Esophagus squamous epithelium (tissue), 5 donors: ENCODE results near the gene MAN1B1. TPM values are rescaled to one million over a fixed set of nuclear protein-coding genes. Genes with fewer than 3 reads are reported as not detected.

Experiments
- DNase-seq: peaks from one replicate; lab custom pipeline; 2025; lab: John Stamatoyannopoulos, UW
- H3K27ac ChIP-seq, 4 donors: fragments of 200-600 bp; sonication (generic); one replicate each; pipeline ENCODE4 v1.5.1; 2016 to 2019; ENCODE audit warnings: mild to moderate bottlenecking in 1 of 4
- H3K27me3 ChIP-seq, 4 donors: fragments of 200-600 bp; sonication (generic); 1 replicate in 3 of 4; 2 replicates in 1 of 4; pipeline versions ENCODE4 v1.5.1 to v1.6.0; 2017 to 2021; ENCODE audit warnings: antibody characterized with exemption in 1 of 4
- H3K36me3 ChIP-seq, 3 donors: fragments of 200-600 bp; sonication (generic); one replicate each; pipeline ENCODE4 v1.5.1; 2016 to 2019
- H3K4me1 ChIP-seq, 3 donors: fragments of 200-600 bp; sonication (generic); one replicate each; pipeline ENCODE4 v1.5.1; 2017 to 2019
- H3K4me3 ChIP-seq, 4 donors: fragments of 200-600 bp; sonication (generic); 1 replicate in 3 of 4; 2 replicates in 1 of 4; pipeline ENCODE4 v1.5.1; 2016 to 2019; ENCODE audit warnings: mild to moderate bottlenecking in 2 of 4, moderate library complexity in 1 of 4
- H3K9me3 ChIP-seq, 3 donors: fragments of 200-600 bp; sonication (generic); one replicate each; pipeline ENCODE4 v1.5.1; 2016 to 2019
- POLR2A ChIP-seq, 4 donors: fragments of 450-650 bp; IDR thresholded peaks; one replicate each; pipeline ENCODE4 v1.6.1; 2017; ENCODE audit warnings: antibody characterized with exemption in 4 of 4, mild to moderate bottlenecking in 4 of 4, moderate library complexity in 3 of 4
- WGBS, 2 donors: methylation state at CpG; one replicate each; pipeline ENCODE4 v1.1.5; 2018; 5-methylcytosine and 5-hydroxymethylcytosine counted together
- intact Hi-C: fragments of 100-400 bp; cut with DNase I; formaldehyde crosslinking; loops from one replicate; pipeline ENCODE4 v1.15.0; 2022
- total RNA-seq, 4 donors: library from RNA; depleted of rRNA; stranded (reverse); fragments of >200 nt; gene quantifications; one replicate each; pipeline ENCODE4 v1.1.0, GENCODE V29; 2016
- TF ChIP-seq, protein P1 (sequence below), 6 experiments: fragments of 450-650 bp in 4 of 6; fragments of 200-600 bp in 2 of 6; sonication (generic) in 2 of 6; IDR thresholded peaks; one replicate each; pipeline ENCODE4 v1.5.1; 2016 to 2019; ENCODE audit warnings: antibody characterized with exemption in 6 of 6, mild to moderate bottlenecking in 4 of 6, moderate library complexity in 4 of 6
- donor health status: DM: yes; HTN: yes; CAD: no.

MAN1B1 gene
- total RNA-seq, 4 donors from 2014 or later, result 25.6 to 50.9 (median 39.4) TPM

DNA sequence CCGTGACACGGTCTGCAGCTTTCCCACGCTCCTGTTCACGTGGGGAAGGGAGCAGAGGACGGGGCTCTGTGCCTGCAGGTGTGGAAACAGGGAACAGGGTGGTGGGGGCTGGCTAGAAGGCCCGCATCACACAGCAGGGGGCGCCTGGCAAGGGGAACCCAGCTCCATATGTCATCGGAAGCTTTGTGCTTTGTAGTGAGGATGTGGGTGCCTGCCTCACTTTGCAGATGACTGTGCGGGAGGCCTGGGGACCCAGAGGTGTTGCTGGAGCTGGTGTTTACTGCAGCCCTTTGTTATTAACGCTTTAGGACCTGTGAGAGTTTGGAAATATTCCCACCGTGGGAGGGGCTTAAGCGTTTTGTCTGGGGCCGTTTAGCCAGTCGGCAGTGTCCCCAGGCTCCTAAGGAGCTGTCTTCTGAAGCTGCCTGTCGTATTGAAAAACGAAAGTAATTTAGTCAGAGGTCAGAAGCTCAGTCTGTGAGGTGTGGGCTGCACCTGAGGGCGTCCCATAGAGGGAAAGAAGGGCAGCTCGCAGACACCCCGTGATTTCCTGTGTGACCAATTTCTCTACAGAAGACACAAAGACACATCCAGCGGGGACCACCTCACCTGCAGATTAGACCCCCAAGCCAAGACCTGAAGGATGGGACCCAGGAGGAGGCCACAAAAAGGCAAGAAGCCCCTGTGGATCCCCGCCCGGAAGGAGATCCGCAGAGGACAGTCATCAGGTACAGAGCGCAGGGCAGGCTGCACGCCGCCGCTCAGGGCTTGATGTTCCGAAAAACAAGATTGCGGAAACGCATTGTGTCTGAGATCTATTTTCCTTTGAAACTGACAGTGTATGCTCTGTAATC, 9.1 kb downstream of the MAN1B1 start:
- H3K27ac ChIP-seq, result peak overlapping the region in 2 of 4 donors; percentile 21 to 29
- no peaks in the 10 kb centered on the region for H3K4me1 ChIP-seq
- H3K27me3 ChIP-seq, result no peaks in the 10 kb centered on the region
- H3K36me3 ChIP-seq, result peaks cover 9 to 98% (median 36%) of the 10 kb centered on the region in 3 donors
- intact Hi-C loops, result no loop called here
- WGBS, 2 donors, result 67 to 72% methylated on average over 23 to 28 of the region's 30 CpGs
- peak overlapping the region in 1 of 4 donors; percentile 15 for H3K4me3 ChIP-seq
- H3K9me3 ChIP-seq, result no peaks in the 10 kb centered on the region
- no peak for DNase-seq
- TF ChIP-seq, protein P1, sequence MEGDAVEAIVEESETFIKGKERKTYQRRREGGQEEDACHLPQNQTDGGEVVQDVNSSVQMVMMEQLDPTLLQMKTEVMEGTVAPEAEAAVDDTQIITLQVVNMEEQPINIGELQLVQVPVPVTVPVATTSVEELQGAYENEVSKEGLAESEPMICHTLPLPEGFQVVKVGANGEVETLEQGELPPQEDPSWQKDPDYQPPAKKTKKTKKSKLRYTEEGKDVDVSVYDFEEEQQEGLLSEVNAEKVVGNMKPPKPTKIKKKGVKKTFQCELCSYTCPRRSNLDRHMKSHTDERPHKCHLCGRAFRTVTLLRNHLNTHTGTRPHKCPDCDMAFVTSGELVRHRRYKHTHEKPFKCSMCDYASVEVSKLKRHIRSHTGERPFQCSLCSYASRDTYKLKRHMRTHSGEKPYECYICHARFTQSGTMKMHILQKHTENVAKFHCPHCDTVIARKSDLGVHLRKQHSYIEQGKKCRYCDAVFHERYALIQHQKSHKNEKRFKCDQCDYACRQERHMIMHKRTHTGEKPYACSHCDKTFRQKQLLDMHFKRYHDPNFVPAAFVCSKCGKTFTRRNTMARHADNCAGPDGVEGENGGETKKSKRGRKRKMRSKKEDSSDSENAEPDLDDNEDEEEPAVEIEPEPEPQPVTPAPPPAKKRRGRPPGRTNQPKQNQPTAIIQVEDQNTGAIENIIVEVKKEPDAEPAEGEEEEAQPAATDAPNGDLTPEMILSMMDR (IDR thresholded peaks at IDR 0.05), result peak in 3 of 6 experiments; percentile 9 to 19 (median 15)
- TF ChIP-seq POLR2A (IDR thresholded peaks at IDR 0.05), result no peak

DNA sequence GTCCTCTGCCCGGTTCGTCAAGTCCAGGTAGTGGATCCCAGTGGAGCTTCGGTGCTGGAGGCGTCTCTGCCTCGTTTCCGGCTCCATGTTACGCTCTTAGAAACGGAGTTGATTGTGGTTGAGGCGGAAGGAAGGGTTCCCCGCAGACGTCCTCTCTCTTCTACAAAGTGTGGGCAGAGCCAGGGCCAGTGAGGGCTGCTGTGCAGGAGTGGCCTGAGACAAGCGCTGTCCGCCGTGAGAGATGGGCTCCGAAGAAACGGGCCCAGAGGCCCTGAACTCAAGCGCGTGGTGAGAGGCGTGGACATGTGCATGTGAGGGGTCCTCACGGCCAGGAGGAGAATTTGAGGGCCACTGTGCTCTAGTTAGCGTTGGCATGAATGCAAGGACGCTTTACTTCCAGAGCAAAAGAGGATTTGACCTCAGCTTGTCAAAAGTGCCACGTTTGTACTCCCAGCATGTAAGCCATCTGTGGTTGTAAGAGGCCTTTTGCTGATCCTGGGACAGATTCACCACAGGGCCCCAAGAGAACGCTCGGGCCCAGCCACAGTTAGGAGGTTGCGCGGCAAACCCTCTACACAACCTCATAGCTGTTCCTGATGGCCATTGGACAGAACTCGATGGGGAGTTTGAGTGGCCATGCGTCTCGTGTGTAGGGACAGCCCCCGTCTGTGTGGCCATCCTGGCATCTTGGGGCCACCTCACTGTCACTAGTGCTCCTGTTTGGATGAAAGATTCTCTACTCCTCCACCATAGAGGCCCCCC, 10.2 kb downstream of the MAN1B1 start:
- no peak for DNase-seq
- 91 to 95% methylated on average over 15 to 19 of the region's 31 CpGs for WGBS, 2 donors
- H3K4me3 ChIP-seq, result no peak overlapping the region
- H3K4me1 ChIP-seq, result no peaks in the 10 kb centered on the region
- H3K27me3 ChIP-seq, result no peaks in the 10 kb centered on the region
- peak overlapping the region in 1 of 4 donors; percentile 29 for H3K27ac ChIP-seq
- TF ChIP-seq, protein P1 (IDR thresholded peaks at IDR 0.05), result no peak
- no peak for TF ChIP-seq POLR2A (IDR thresholded peaks at IDR 0.05)
- H3K9me3 ChIP-seq, result no peaks in the 10 kb centered on the region
- peaks cover 18 to 100% (median 47%) of the 10 kb centered on the region in 3 donors for H3K36me3 ChIP-seq
- intact Hi-C loops, result no loop called here

DNA sequence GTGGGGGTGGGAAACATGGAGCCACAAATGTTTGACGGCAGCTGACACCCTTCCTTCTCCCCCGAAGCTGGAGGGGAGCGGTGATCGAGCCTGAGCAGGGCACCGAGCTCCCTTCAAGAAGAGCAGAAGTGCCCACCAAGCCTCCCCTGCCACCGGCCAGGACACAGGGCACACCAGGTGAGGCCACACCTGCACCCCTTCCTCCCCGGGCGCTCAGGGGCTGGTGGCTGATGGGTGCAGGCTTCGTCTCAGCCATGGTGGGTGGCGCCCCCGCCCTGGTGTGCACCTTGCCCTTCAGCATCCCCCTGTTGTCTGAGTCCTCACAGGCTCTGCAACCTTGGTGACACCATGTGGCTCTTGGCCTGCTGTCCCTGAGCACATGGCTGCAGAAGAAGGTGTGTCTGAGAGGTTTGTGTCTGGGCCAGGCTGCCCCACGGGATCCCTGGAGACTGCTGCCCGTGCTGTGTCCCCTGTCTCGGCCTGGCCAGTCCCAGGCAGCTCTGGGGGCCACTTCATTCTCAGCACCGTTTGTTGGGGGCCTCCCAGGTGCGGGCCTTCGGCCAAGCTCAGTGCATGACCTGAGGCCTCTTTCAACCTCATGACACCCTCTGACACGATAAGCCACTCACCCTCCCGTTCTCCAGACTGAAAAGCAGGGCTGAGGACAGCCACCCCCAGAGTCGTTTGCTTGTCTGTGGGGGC, 11.1 kb downstream of the MAN1B1 start:
- DNase-seq, result no peak
- no peak overlapping the region for H3K27ac ChIP-seq
- intact Hi-C loops, result no loop called here
- no peak overlapping the region for H3K4me3 ChIP-seq
- WGBS, 2 donors, result 88 to 100% methylated on average over 2 to 13 of the region's 20 CpGs
- H3K27me3 ChIP-seq, result no peaks in the 10 kb centered on the region
- H3K4me1 ChIP-seq, result no peaks in the 10 kb centered on the region
- H3K9me3 ChIP-seq, result no peaks in the 10 kb centered on the region
- H3K36me3 ChIP-seq, result peaks cover 19 to 100% (median 53%) of the 10 kb centered on the region in 3 donors
- TF ChIP-seq, protein P1 (IDR thresholded peaks at IDR 0.05), result no peak
- TF ChIP-seq POLR2A (IDR thresholded peaks at IDR 0.05), result no peak

DNA sequence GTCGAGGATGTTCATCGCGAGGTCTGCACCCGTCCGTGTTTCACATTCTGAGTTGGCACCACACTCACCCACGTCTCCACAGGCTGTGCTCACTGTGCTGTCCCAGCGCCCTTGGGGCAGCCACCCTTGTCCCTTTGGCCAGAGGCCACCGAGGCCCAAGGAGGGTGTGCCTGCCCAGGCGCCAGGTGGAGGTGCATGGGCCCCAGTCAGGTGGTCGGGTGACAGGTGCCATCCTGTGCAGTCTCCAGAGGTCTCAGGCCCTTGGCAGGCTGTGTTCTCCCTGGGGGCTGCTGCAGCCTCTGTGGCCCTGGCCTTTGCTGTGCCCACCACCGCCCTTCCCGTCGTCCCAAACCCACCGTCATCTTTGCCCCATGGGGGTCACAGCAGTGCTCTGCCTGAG, 12.4 kb downstream of the MAN1B1 start:
- WGBS, 2 donors, result 92 to 94% methylated on average over 10 to 11 of the region's 14 CpGs
- Histone ChIP-seq H3K27me3 (no peaks in the 10 kb centered on the region), H3K27ac (no peak overlapping the region), H3K36me3 (peaks cover 28 to 100% (median 64%) of the 10 kb centered on the region in 3 donors), H3K9me3 (no peaks in the 10 kb centered on the region), H3K4me3 (no peak overlapping the region), H3K4me1 (no peaks in the 10 kb centered on the region)
- no peak for TF ChIP-seq POLR2A (IDR thresholded peaks at IDR 0.05)
- TF ChIP-seq, protein P1 (IDR thresholded peaks at IDR 0.05), result no peak
- intact Hi-C loops, result no loop called here
- no peak for DNase-seq
